HepG2 (cell line): ENCODE data around the gene ACADVL. TPM values are rescaled to one million over a fixed set of nuclear protein-coding genes. Genes with fewer than 3 reads are reported as not detected.

Experiments
- GPBP1L1 ChIP-seq: sonication (generic); formaldehyde crosslinking; IDR thresholded peaks from 2 replicates; pipeline ENCODE4 v1.5.0; 2020; ENCODE audit warnings: mild to moderate bottlenecking, missing genetic modification reagents
- HNRNPK ChIP-seq: fragments of 200-400 bp; formaldehyde crosslinking; IDR thresholded peaks from 2 replicates; pipeline ENCODE4 v1.6.1; 2018; ENCODE audit warnings: low read length, low read depth, moderate library complexity, mild to moderate bottlenecking; ENCODE audit not compliant: poor library complexity, severe bottlenecking
- JARID2 ChIP-seq: sonication (generic); formaldehyde crosslinking; IDR thresholded peaks from 2 replicates; pipeline ENCODE4 v1.8.1; 2023; ENCODE audit warnings: missing genetic modification reagents, inconsistent platforms; ENCODE audit not compliant: insufficient replicate concordance
- KDM4B ChIP-seq: sonication (generic); formaldehyde crosslinking; IDR thresholded peaks from 2 replicates; pipeline ENCODE4 v1.4.0; 2020; ENCODE audit warnings: missing genetic modification reagents
- MEIS2 ChIP-seq: sonication (generic); formaldehyde crosslinking; IDR thresholded peaks from 2 replicates; pipeline ENCODE4 v1.9.0; 2021; ENCODE audit warnings: mild to moderate bottlenecking, missing genetic modification reagents
- MTF1 ChIP-seq: sonication (generic); formaldehyde crosslinking; IDR thresholded peaks from 2 replicates; pipeline ENCODE4 v1.5.0; 2020; ENCODE audit warnings: missing genetic modification reagents
- POLR2G ChIP-seq: fragments of 200-400 bp; formaldehyde crosslinking; IDR thresholded peaks from 2 replicates; pipeline ENCODE4 v1.6.1; 2018; ENCODE audit warnings: mild to moderate bottlenecking, low read depth, low read length, moderate library complexity
- REST ChIP-seq, 2 experiments: IDR thresholded peaks; 2 replicates each; pipeline ENCODE4 v1.6.1; 2011 to 2012; ENCODE audit warnings: low read length in 2 of 2, borderline replicate concordance in 1 of 2, low read depth in 1 of 2, mild to moderate bottlenecking in 1 of 2, moderate library complexity in 1 of 2
- TBX2 ChIP-seq: sonication (generic); formaldehyde crosslinking; IDR thresholded peaks from 2 replicates; pipeline ENCODE4 v1.5.0; 2020; ENCODE audit warnings: missing genetic modification reagents, mild to moderate bottlenecking, borderline replicate concordance
- WIZ ChIP-seq: sonication (generic); formaldehyde crosslinking; IDR thresholded peaks from 2 replicates; pipeline ENCODE4 v1.5.1; 2020; ENCODE audit warnings: mild to moderate bottlenecking, missing genetic modification reagents
- YEATS2 ChIP-seq: sonication (generic); formaldehyde crosslinking; IDR thresholded peaks from 2 replicates; pipeline ENCODE4 v1.4.0; 2020; ENCODE audit warnings: missing genetic modification reagents, borderline replicate concordance
- ZC3H4 ChIP-seq: sonication (generic); formaldehyde crosslinking; IDR thresholded peaks from 2 replicates; pipeline ENCODE4 v1.4.0; 2020; ENCODE audit warnings: missing genetic modification reagents, borderline replicate concordance
- ZFP90 ChIP-seq: sonication (generic); formaldehyde crosslinking; IDR thresholded peaks from 2 replicates; pipeline ENCODE4 v1.8.0; 2022; ENCODE audit warnings: missing genetic modification reagents, mild to moderate bottlenecking, inconsistent platforms, borderline replicate concordance
- ZGPAT ChIP-seq: IDR thresholded peaks from 2 replicates; pipeline ENCODE4 v1.6.1; 2016; ENCODE audit warnings: mild to moderate bottlenecking
- ZHX1 ChIP-seq: sonication (generic); formaldehyde crosslinking; IDR thresholded peaks from 2 replicates; pipeline ENCODE4 v1.8.1; 2022; ENCODE audit warnings: low read depth, mild to moderate bottlenecking, missing genetic modification reagents
- ZNF256 ChIP-seq: sonication (generic); formaldehyde crosslinking; conservative IDR thresholded peaks from 2 replicates; pipeline ENCODE4 v1.4.0; 2020; ENCODE audit warnings: missing genetic modification reagents
- ZNF343 ChIP-seq: sonication (generic); formaldehyde crosslinking; IDR thresholded peaks from 2 replicates; pipeline ENCODE4 v1.4.0; 2020; ENCODE audit warnings: mild to moderate bottlenecking, missing genetic modification reagents
- ZNF496 ChIP-seq: sonication (generic); formaldehyde crosslinking; IDR thresholded peaks from 2 replicates; pipeline ENCODE4 v1.8.1; 2023; ENCODE audit warnings: mild to moderate bottlenecking, moderate library complexity, missing genetic modification reagents; ENCODE audit not compliant: insufficient replicate concordance
- ZNF790 ChIP-seq: sonication (generic); formaldehyde crosslinking; IDR thresholded peaks from 2 replicates; pipeline ENCODE4 v1.8.0; 2022; ENCODE audit warnings: missing genetic modification reagents, mild to moderate bottlenecking, borderline replicate concordance
- polyA plus RNA-seq, 8 experiments: library from polyadenylated mRNA; depleted of rRNA in 3 of 8; stranded (reverse) in 7 of 8; unstranded in 1 of 8; fragments of >200 nt; fragmentation: Illumina TruSeq in 4 of 8; extraction: Trizol in 4 of 8; gene quantifications; 2 replicates each; pipeline versions ENCODE4 v1.2.1 to v1.2.3, GENCODE V29; 2011 to 2016; ENCODE audit warnings: low read depth in 4 of 8, missing spikeins in 1 of 8, mixed read lengths in 1 of 8; ENCODE audit not compliant: insufficient read depth in 1 of 8
- total RNA-seq, 5 experiments: library from RNA; depleted of rRNA; stranded (reverse); fragments of >200 nt; fragmentation: Illumina TruSeq; extraction: Trizol; gene quantifications; 2 replicates each; pipeline ENCODE4 v1.2.3, GENCODE V29; 2016; ENCODE audit warnings: low read depth in 1 of 5

Gene ACADVL
- total and polyA plus RNA-seq, 2 of the 13 experiments (the other 11 are each of a cell fraction or from before 2014, with no cell fraction given) = 219 to 412 TPM

- TF ChIP-seq TBX2 (peak; percentile 75), HNRNPK (peak; percentile 46), WIZ (CRISPR knock-in tag) (no peak), ZC3H4 (no peak), ZHX1 (CRISPR knock-in tag) (peak; percentile 89), ZNF790 (CRISPR knock-in tag) (0 out of 2 replicates have a peak, but pooled peaks have one; percentile 66), YEATS2 (CRISPR knock-in tag) (peak; percentile 74), GPBP1L1 (CRISPR knock-in tag) (no peak), REST (IDR thresholded peaks at IDR 0.05; ENCODE audit: borderline replicate concordance in 1 of 2, low read depth in 1 of 2, low read length in 2 of 2) (no peak; a peak in 1 of 4 replicates), JARID2 (no peak), ZFP90 (CRISPR knock-in tag) (peak; percentile 89), KDM4B (CRISPR knock-in tag) (0 out of 2 replicates have a peak, but pooled peaks have one; percentile 49), MEIS2 (CRISPR knock-in tag) (peak; percentile 22; the same call in 1 of the 2 replicates), MTF1 (CRISPR knock-in tag) (no peak), ZNF496 (no peak), ZGPAT (CRISPR knock-in tag) (peak; percentile 96), POLR2G (peak; percentile 88), ZNF343 (CRISPR knock-in tag) (no peak), ZNF256 (no peak)
Measured at GRCh38 chr17:7252176-7253043, 32.7 kb downstream of the ACADVL start, which contains the start of gene ELP5 (continued).
